ENCODE data around the gene DPP9. TPM values are rescaled to one million over a fixed set of nuclear protein-coding genes. Genes with fewer than 3 reads are reported as not detected.
A peak's percentile ranks its signal among the peaks of the same experiment; 100 is the strongest.

DPP9 gene
- total RNA-seq = 46.8 and 48.0 TPM in 2 replicates
- long read RNA-seq, full-length matches to known transcripts = 3 of 4 reads
- long read RNA-seq, partial matches to known transcripts = 0 of 4 reads
- long read RNA-seq, other reads (novel, unspliced or antisense) = 1 of 4 reads

DNA sequence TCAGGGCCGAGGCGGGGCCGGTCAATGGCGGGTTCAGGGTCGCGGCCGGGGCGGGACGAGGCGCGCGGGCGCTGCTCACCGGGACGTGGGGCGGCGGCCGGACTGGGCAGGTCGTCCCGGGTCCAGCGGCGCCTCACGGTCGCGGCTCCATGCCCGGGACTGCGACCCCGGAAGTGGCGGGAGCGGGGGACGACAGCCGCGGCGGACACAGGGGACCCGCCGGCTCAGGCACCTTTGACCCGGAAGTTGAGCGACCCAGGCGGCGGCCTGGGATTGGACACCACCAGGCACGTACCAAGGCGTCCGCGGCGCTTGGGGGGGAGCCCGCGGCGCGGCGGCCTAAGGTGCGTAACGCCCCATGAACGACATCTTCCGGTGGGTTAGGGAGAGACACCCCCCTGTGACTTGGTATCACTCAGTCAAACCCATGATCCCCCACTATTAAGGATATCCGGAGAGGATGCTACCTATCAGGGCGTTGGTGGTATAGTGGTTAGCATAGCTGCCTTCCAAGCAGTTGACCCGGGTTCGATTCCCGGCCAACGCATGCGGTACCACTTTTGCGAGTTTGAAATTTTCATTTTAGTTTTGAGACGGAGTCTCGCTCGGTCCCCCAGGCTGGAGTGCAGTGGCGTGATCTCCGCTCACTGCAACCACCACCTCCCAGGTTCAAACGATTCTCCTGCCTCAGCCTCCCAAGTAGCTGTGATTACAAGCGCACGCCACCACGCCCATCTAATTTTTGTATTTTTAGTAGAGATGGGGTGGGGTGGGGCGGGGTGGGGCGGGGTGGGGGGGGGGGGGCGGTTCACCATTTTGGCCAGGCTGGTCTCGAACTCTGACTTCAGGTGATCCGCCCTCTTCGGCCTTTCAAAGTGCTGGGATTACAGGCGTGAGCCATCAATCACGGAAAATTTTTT lies at the start of gene DPP9:
TSS of gene DPP9 (minus strand) at position 248 of the 920 bp plus-strand sequence. CDS start 3,936 bp downstream, outside the sequence.
- Mint-ChIP-seq H3K27ac (ENCODE audit: unreplicated experiment) (peak within 1 kb of the TSS; percentile 99), H3K36me3 (ENCODE audit: low read depth) (peaks cover 8% of the 10 kb centered on the region), H3K4me1 (peaks cover 24% of the 10 kb centered on the region), H3K27me3 (ENCODE audit: low read depth) (peaks cover 18% of the 10 kb centered on the region), H3K4me3 (peak within 1 kb of the TSS; percentile 100), H3K9me3 (peaks cover 6% of the 10 kb centered on the region)
- TF ChIP-seq, protein P1, sequence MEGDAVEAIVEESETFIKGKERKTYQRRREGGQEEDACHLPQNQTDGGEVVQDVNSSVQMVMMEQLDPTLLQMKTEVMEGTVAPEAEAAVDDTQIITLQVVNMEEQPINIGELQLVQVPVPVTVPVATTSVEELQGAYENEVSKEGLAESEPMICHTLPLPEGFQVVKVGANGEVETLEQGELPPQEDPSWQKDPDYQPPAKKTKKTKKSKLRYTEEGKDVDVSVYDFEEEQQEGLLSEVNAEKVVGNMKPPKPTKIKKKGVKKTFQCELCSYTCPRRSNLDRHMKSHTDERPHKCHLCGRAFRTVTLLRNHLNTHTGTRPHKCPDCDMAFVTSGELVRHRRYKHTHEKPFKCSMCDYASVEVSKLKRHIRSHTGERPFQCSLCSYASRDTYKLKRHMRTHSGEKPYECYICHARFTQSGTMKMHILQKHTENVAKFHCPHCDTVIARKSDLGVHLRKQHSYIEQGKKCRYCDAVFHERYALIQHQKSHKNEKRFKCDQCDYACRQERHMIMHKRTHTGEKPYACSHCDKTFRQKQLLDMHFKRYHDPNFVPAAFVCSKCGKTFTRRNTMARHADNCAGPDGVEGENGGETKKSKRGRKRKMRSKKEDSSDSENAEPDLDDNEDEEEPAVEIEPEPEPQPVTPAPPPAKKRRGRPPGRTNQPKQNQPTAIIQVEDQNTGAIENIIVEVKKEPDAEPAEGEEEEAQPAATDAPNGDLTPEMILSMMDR (conservative IDR thresholded peaks at IDR 0.05) = no peak
- DNase-seq (ENCODE audit: low read depth, low spot score) = peak; percentile 99

DNA sequence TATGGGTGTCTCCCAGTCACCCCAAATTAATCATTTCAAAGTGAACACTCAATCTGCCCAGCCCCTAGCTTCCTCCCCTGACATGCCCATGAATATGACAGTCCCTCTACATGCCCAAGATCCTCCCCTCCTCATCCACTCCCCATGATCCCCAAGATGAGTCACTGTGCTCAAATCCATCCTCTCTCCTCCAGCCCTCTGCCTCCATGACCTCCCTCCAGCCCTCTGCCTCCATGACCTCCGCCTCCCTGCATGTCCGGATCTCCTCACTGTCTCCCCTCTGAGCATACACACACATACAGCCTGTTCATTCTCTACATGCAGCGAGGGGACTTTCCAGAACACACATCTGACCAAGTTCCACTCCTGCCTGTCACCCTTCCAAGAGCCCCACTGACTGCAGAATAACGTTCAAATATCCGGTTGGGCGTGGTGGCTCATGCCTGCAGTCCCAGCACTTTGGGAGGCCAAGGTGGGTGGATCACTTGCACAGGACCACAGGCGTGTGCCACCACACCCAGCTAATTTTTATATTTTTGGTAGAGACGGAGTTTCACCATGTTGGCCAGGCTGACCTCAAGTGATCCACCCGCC lies 49.5 kb upstream of the DPP9 start:
- H3K36me3 Mint-ChIP-seq (ENCODE audit: low read depth) = no peaks in the 10 kb centered on the region
- TF ChIP-seq, protein P1 (conservative IDR thresholded peaks at IDR 0.05) = no peak
- no peak for DNase-seq (ENCODE audit: low read depth, low spot score)
- no peaks in the 10 kb centered on the region for H3K9me3 Mint-ChIP-seq
- peaks cover 73% of the 10 kb centered on the region for H3K27me3 Mint-ChIP-seq (ENCODE audit: low read depth)
- peaks cover 5% of the 10 kb centered on the region for H3K4me1 Mint-ChIP-seq
- no peak overlapping the region for H3K4me3 Mint-ChIP-seq
- no peak overlapping the region for H3K27ac Mint-ChIP-seq (ENCODE audit: unreplicated experiment)

DNA sequence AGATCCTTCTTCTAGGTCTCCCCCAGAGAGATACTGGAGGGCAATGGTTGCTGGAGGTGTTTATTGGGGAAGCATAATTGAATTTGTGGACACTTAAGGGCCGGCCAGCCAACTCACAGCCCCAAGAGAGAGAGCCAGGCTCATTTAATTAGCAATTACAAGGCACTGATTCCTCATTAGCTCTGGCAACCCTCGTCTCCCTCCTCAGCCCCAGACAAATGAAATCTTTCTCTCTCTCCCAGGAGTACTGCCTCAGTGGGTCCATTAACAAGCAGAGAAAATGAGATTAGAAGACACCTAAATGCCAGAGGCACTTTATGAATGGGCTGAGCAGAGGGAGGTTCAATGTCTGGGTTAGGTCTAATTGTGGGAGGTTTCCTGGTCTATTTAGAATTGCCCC lies 48.9 kb upstream of the DPP9 start:
- no peaks in the 10 kb centered on the region for H3K9me3 Mint-ChIP-seq
- H3K27me3 Mint-ChIP-seq (ENCODE audit: low read depth) = peaks cover 70% of the 10 kb centered on the region
- no peak overlapping the region for H3K27ac Mint-ChIP-seq (ENCODE audit: unreplicated experiment)
- H3K4me1 Mint-ChIP-seq = peaks cover 5% of the 10 kb centered on the region
- no peak for DNase-seq (ENCODE audit: low read depth, low spot score)
- H3K4me3 Mint-ChIP-seq = no peak overlapping the region
- no peaks in the 10 kb centered on the region for H3K36me3 Mint-ChIP-seq (ENCODE audit: low read depth)
- TF ChIP-seq, protein P1 (conservative IDR thresholded peaks at IDR 0.05) = no peak

DNA sequence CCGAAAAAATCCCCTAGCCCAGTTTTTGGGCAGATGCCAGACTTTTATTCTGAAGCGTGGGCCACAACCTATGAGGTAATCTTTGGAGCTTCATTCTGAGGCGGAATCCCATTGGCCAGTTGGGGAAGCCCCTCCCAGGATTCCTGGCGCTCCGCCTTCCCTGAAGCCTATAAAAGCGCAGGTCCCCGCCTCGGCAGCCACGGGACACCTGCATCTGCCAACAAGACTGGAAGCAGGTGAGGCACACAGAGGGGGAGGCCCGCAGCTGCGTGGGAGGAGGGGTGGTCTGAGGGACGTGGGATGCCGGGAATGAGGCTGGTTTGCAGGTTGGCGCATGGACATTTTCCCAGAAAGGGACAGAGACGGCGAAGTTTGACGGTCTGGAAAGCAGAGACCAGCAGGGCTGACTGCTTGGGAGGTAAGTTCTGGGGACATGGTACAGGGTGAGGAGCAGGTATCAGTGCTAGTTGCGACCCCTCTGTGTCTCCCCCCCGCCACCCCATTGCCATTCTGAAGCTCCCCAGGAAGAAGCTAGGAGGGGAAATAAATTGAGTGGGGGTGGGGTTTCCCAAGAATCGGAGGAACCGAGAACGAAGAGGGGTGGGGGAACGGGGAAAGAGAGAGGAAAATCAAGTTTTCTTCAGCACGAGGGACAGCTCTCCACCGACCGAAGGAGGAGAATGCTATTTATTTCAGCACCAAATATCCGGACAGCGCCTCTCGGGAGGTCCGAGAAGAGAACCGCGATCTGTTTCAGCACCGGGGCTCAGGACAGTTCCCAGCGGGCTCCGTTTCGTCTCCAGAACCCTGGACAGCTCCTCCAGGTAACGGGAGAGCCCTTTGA lies 45.5 kb upstream of the DPP9 start:
- Mint-ChIP-seq H3K9me3 (no peaks in the 10 kb centered on the region), H3K4me3 (no peak overlapping the region), H3K27me3 (ENCODE audit: low read depth) (peaks cover 46% of the 10 kb centered on the region), H3K27ac (ENCODE audit: unreplicated experiment) (no peak overlapping the region), H3K4me1 (peaks cover 12% of the 10 kb centered on the region), H3K36me3 (ENCODE audit: low read depth) (no peaks in the 10 kb centered on the region)
- DNase-seq (ENCODE audit: low read depth, low spot score) = peak; percentile 98
- TF ChIP-seq, protein P1 (conservative IDR thresholded peaks at IDR 0.05) = no peak

DNA sequence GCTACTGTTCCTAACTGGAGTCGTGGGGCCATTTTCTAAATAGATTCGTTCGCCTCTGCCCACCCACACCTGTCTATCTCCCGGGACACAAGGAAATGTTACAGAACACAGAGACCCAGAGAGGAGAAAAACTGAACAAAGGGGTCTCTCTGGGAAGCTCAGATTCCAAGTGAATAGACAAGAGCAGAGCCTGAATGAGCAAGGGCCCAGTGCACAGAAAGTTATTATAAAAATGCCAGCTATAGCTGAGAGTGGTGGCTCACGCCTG lies 40.7 kb upstream of the DPP9 start:
- Mint-ChIP-seq H3K4me3 (peak overlapping the region; percentile 66), H3K27me3 (ENCODE audit: low read depth) (peaks cover 18% of the 10 kb centered on the region), H3K9me3 (no peaks in the 10 kb centered on the region), H3K27ac (ENCODE audit: unreplicated experiment) (no peak overlapping the region), H3K4me1 (peaks cover 27% of the 10 kb centered on the region), H3K36me3 (ENCODE audit: low read depth) (no peaks in the 10 kb centered on the region)
- no peak for DNase-seq (ENCODE audit: low read depth, low spot score)
- TF ChIP-seq, protein P1 (conservative IDR thresholded peaks at IDR 0.05) = no peak
